ENCODE results near the gene CCDC39. TPM values are rescaled to one million over a fixed set of nuclear protein-coding genes. Genes with fewer than 3 reads are reported as not detected.
"Not testable (repeated sequence)": the region's sequence is repeated elsewhere in the genome, so short reads cannot be mapped to it uniquely, and the experiment has no call there.

Gene CCDC39
- total RNA-seq, 1 donor from 2014 or later = not detected

DNA sequence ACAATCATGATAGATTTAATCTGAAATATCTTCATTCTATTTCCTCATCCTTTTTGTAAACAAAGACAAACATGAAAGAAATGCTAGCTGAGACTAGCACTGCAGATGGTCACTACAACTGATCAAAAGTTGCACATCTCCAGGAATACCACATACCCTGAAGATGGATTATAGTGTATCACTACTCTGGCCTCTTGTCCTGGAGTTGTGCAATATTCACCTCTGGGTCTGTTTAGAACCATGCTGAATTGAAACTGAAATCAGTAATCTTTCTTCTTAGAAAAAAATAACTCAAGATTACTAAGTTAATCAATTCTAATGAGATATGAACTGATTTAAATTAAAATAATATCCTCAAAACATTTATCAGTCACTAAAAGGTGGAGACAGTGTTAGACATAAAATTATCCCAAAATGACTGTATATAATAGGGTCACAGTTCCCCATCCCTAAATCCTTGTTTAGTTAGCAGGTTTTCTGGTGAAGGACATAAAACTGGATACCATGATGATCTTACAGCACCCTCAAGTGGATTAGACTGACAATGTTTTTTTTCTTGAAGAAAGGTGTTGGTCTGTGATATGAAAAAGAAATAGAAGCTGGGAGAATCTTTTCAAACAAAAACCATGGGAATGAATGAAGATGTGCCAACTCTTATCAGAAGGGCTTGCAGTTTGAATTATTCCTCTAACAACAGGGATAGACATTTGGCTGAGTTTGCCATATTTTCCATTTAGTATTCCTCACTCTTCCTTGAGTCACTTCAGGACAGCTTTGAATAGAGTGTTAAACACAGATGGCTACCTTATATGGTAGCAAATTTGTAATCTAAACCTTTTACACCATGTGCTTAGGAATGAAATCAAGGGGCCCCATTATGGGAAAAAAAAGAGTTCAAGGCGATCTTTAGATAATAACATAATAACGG lies 84.4 kb downstream of the CCDC39 start:
- TF ChIP-seq, protein P1, sequence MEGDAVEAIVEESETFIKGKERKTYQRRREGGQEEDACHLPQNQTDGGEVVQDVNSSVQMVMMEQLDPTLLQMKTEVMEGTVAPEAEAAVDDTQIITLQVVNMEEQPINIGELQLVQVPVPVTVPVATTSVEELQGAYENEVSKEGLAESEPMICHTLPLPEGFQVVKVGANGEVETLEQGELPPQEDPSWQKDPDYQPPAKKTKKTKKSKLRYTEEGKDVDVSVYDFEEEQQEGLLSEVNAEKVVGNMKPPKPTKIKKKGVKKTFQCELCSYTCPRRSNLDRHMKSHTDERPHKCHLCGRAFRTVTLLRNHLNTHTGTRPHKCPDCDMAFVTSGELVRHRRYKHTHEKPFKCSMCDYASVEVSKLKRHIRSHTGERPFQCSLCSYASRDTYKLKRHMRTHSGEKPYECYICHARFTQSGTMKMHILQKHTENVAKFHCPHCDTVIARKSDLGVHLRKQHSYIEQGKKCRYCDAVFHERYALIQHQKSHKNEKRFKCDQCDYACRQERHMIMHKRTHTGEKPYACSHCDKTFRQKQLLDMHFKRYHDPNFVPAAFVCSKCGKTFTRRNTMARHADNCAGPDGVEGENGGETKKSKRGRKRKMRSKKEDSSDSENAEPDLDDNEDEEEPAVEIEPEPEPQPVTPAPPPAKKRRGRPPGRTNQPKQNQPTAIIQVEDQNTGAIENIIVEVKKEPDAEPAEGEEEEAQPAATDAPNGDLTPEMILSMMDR (IDR thresholded peaks at IDR 0.05; ENCODE audit: unreplicated experiment) = no peak
- DNase-seq (ENCODE audit: low spot score in 2 of 2, unreplicated experiment in 2 of 2) = no peak

DNA sequence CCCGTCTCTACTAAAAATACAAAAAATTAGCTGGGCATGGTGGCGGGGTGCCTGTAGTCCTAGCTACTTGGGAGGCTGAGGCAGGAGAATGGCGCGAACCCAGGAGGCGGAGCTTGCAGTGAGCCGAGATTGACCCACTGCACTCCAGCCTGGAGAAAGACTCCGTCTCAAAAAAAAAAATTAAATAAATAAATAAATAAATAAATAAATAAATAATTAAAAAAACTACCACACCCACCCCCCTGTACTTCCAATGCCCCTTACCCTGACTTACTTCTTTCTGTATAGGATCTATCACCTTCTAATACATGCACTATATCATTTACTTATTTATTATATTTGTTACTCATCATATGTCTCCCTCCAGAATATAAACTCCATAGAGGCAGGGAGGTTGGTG lies 85.7 kb downstream of the CCDC39 start:
- H3K27me3 Mint-ChIP-seq (ENCODE audit: low read depth) = peaks cover 60% of the 10 kb centered on the region
- H3K4me1 Mint-ChIP-seq; H3K4me3 Mint-ChIP-seq; H3K36me3 Mint-ChIP-seq; H3K9me3 Mint-ChIP-seq; DNase-seq (ENCODE audit: low spot score in 2 of 2, unreplicated experiment in 2 of 2); H3K27ac Mint-ChIP-seq: not testable (repeated sequence)

More for the DNA sequence above, 84.4 kb downstream of the CCDC39 start:
- H3K27ac Mint-ChIP-seq = no peak overlapping the region
- no peaks in the 10 kb centered on the region for H3K9me3 Mint-ChIP-seq
- H3K27me3 Mint-ChIP-seq (ENCODE audit: low read depth) = peaks cover 60% of the 10 kb centered on the region
- H3K4me1 Mint-ChIP-seq = no peaks in the 10 kb centered on the region
- no peak overlapping the region for H3K4me3 Mint-ChIP-seq
- H3K36me3 Mint-ChIP-seq = no peaks in the 10 kb centered on the region

DNA sequence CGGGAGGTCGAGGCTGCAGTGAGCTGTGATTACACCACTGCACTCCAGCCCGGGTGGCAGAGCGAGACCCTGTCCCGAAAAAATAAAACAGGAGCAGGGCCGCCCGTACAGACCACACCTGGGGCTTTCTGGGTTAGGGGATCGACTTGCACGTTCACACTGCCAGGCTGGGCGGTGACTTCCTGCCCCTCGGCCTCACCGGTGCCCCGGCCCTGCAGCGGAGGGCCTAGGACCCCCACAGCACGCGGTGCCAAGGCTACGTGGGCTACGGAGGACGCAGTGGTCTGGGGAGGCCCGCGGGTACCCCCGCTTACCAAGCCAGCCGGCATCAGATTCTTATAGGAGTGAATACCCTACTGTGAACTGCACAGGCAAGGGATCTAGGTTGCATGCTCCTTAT lies 88.9 kb downstream of the CCDC39 start:
- no peak for DNase-seq (ENCODE audit: low spot score in 2 of 2, unreplicated experiment in 2 of 2)
- TF ChIP-seq, protein P1 (IDR thresholded peaks at IDR 0.05; ENCODE audit: unreplicated experiment) = no peak
- H3K4me3 Mint-ChIP-seq = no peak overlapping the region
- H3K27ac Mint-ChIP-seq = no peak overlapping the region
- no peaks in the 10 kb centered on the region for H3K9me3 Mint-ChIP-seq
- H3K36me3 Mint-ChIP-seq = no peaks in the 10 kb centered on the region
- no peaks in the 10 kb centered on the region for H3K4me1 Mint-ChIP-seq
- H3K27me3 Mint-ChIP-seq (ENCODE audit: low read depth) = peaks cover 55% of the 10 kb centered on the region

DNA sequence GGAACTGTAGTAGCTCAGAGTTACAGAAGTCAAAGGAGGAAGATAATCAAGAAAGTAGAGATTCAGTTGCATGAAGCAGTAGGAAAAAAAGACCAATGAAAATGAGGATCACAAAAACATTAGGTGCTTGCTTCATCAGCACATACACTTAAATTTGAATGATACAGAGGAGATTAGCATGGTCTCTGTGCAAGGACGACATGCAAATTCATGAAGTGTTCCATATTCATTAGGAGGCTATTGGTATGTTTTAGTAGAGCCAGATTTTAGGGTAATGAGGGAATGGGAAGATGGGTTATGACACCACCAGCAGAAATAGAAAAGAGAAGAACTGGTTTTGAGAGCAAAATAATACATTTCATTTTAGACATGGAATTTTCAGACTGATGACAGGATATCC lies 98.4 kb downstream of the CCDC39 start:
- peaks cover 26% of the 10 kb centered on the region for H3K27me3 Mint-ChIP-seq (ENCODE audit: low read depth)
- no peak for DNase-seq (ENCODE audit: low spot score in 2 of 2, unreplicated experiment in 2 of 2)

DNA sequence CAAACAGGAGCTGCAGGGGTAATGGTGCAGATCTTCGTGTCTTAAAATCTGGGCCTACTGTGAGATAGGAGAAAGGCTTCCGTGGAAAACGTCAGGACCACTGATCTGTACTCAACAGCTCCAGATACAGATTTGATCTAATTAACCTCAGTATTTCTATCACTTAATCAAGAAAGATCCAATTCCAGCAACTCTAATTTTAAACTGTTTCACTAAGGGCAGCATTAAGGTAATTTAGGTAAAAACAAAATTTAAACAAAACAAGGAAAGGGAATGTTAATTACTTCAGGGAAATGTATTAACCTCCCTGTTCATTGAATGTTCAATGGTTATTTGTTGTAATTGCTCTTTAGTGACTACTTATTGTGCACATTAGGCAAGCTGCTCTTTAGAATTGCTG lies 103.7 kb downstream of the CCDC39 start:
- H3K27me3 Mint-ChIP-seq (ENCODE audit: low read depth) = no peaks in the 10 kb centered on the region
- no peak overlapping the region for H3K4me3 Mint-ChIP-seq
- TF ChIP-seq, protein P1 (IDR thresholded peaks at IDR 0.05; ENCODE audit: unreplicated experiment) = no peak
- no peaks in the 10 kb centered on the region for H3K36me3 Mint-ChIP-seq
- no peaks in the 10 kb centered on the region for H3K4me1 Mint-ChIP-seq
- H3K9me3 Mint-ChIP-seq = no peaks in the 10 kb centered on the region
- DNase-seq (ENCODE audit: low spot score in 2 of 2, unreplicated experiment in 2 of 2) = no peak
- H3K27ac Mint-ChIP-seq = no peak overlapping the region

More for the DNA sequence above, 98.4 kb downstream of the CCDC39 start:
- Mint-ChIP-seq H3K4me3 (no peak overlapping the region), H3K4me1 (no peaks in the 10 kb centered on the region), H3K9me3 (no peaks in the 10 kb centered on the region), H3K27ac (no peak overlapping the region), H3K36me3 (no peaks in the 10 kb centered on the region)
- TF ChIP-seq, protein P1 (IDR thresholded peaks at IDR 0.05; ENCODE audit: unreplicated experiment) = no peak

DNA sequence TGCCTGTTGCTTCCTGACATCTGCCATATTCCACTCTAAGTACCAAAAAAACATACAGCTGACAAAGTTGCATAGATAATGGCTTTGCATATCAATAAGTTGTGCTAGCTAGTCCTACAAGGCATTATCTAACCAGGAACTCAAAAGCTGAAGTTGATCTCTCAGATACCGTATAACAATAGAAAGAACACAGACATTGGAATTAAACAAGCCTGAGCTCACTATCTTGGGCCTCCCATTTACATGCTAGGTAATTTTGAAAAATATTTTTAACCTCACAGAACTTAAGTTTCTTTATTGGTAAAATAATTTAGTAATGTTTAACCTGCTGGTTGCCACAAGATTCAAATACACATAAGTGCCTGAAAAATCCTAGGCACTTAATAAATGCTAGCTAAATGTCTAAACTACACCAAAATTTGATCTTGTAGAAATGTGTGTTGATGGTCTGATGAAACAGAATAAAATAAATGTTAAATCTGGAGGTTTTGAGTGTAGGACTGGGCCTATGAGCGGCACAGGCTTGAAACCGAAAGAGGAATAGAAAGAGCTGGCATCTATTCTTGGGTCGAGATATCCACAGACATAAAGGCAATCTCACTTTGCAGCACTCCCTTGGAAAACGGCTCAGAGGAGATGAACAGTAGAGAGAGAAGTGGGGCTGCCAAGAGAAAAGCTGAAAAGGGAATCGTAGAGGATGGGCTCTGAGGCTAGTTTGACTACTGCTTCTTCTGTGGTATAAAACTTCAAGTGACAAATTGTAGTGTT lies 107.3 kb downstream of the CCDC39 start:
- no peaks in the 10 kb centered on the region for H3K36me3 Mint-ChIP-seq
- TF ChIP-seq, protein P1 (IDR thresholded peaks at IDR 0.05; ENCODE audit: unreplicated experiment) = no peak
- no peak overlapping the region for H3K27ac Mint-ChIP-seq
- H3K27me3 Mint-ChIP-seq (ENCODE audit: low read depth) = peaks cover 7% of the 10 kb centered on the region
- H3K9me3 Mint-ChIP-seq = no peaks in the 10 kb centered on the region
- no peak overlapping the region for H3K4me3 Mint-ChIP-seq
- DNase-seq (ENCODE audit: low spot score in 2 of 2, unreplicated experiment in 2 of 2) = no peak
- no peaks in the 10 kb centered on the region for H3K4me1 Mint-ChIP-seq

Measured in mesothelial cell of epicardium (in vitro differentiated cells).